ENCODE results near the gene GIPC1.
"Not testable (repeated sequence)": the region's sequence is repeated elsewhere in the genome, so short reads cannot be mapped to it uniquely, and the experiment has no call there.

GIPC1 gene

GRCh38 chr19:14517446-14517839 lies 21.5 kb upstream of the GIPC1 start:
- no peak for FAIRE-seq

GRCh38 chr19:14516746-14517438 lies 21.0 kb upstream of the GIPC1 start:
- no peak for FAIRE-seq

- FAIRE-seq = no peak
Measured at GRCh38 chr19:14516048-14516534, 20.2 kb upstream of the GIPC1 start.

- FAIRE-seq = no peak
Measured at GRCh38 chr19:14515501-14516047, 19.6 kb upstream of the GIPC1 start.

GRCh38 chr19:14514215-14514863 lies 18.4 kb upstream of the GIPC1 start:
- FAIRE-seq = no peak

DNA sequence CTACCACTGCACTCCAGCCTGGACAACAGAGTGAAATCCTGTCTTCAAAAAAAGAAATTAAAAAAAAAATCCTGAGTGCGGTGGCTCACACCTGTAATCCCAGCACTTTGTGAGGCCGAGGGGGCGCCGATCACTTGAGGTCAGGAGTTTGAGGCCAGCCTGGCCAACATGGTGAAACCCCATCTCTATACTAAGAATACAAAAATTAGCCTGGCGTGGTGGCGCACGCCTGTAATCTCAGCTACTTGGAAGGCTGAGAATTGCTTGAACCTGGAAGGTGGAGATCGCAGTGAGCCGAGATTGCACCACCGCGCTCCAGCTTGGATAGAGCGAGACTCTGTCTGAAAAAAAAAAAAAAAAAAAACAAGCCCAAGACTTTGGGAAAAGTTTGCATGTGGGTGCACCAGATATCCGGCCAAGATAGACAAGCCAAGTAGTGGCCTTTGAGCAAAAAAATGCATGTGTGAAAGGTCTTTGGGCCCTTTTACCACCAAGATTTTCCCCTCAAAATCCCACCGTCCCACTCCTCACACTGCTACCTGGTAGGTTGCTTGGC lies 16.6 kb upstream of the GIPC1 start:
- no peak for FAIRE-seq

GRCh38 chr19:14511229-14511593 lies 15.3 kb upstream of the GIPC1 start:
- no peak for FAIRE-seq

DNA sequence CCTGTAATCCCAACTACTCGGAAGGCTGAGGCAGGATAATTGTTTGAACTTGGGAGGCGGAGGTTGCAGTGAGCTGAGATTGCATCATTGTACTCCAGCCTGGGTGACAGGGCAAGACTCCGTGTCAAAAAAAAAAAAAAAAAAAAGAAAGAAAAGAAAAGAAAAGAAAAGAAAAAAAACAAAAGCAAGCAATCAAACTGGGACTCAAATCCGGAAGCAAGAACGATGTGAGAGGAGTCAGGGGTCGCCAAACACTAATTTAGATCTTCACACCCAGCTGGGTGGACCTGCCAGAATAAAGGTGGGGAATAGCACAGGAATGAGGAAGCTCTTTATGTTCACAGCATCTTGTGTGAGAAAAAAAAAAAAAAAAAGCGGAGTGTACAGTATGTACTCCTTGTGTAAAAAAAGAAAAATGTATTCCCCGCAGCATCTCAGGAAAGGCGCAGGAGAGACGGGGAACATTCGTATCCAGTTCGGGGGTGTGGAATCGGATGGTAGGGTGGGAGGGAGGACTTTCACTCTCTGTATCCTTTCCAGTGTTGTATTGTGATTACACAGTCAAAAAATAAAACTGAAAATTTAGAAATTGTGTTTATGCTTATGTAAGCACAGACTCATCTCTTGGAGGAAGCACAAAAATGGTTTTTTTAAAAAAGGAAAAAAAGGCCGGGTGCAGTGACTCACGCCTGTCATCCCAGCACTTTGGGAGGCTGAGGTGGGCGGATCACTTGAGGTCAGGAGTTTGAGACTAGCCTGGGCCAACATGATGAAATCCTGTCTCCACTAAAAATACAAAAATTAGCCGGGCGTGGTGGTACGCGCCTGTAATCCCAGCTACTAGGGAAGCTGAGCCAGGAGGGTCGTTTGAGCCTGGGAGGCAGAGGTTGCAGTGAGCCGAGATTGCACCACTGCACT lies 14.6 kb upstream of the GIPC1 start:
- FAIRE-seq = no peak

GRCh38 chr19:14507704-14508542 lies 12.0 kb upstream of the GIPC1 start:
- no peak for FAIRE-seq

DNA sequence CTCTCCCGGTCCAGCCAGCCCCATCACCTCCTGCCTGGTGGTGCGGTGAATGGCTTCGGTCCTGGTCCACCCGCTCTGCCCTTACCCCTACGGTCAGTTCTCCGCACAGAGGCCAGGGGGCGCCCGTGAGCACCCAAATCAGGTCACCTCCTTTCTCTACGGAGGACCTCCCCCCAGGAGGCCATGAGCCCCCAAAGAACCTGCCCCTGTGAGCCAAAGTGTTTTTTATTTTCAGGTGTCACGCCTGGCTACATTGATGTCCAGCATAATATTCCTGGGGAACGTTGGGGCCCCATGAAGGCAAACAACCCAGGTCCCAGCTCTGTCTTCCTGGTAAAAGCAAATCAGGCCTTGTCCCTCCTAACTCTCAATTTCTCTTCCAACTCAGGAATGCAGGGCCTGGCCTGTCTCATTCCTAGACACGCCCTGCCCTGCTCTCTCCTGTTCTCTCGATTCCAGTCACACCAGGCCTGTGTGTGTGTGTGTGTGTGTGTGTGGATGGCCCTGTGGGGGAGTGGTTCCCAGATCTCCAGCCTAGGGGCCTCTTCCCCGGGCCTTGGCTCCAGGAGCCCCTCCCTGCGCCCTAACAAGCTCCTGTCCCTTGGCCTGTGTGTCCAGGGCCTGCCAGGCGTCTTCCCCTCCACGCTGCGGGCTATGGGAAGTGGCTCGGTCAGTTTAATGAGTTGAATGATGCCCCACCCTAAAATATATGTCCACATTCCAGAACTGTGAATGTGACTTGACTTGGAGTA lies 9.7 kb upstream of the GIPC1 start:
- FAIRE-seq = no peak

GRCh38 chr19:14504575-14504974 lies 8.6 kb upstream of the GIPC1 start:
- not testable (repeated sequence) for FAIRE-seq

DNA sequence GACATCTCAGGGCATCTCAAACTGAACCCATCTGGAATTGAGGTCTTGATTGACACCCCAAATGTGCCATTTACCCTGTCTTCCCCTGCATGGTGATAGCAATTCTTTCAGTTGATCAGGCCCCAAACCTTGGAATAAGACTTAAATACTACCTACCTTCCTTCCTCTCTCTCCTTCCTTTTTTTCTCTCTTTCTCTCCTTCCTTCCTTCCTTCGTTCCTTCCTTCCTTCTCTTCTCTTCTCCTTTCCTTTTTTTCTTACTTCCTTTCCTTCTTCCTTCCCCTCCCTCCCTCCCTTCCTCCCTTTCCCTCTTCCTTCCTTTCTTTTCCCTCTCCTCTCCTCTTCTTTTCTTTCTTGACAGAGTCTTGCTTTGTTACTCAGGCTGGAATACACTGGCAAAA lies 7.4 kb upstream of the GIPC1 start:
- no peak for FAIRE-seq

- FAIRE-seq = no peak
Measured at GRCh38 chr19:14502334-14503092, 6.6 kb upstream of the GIPC1 start.

- no peak for FAIRE-seq
Measured at GRCh38 chr19:14497228-14497921, 1.4 kb upstream of the GIPC1 start.

DNA sequence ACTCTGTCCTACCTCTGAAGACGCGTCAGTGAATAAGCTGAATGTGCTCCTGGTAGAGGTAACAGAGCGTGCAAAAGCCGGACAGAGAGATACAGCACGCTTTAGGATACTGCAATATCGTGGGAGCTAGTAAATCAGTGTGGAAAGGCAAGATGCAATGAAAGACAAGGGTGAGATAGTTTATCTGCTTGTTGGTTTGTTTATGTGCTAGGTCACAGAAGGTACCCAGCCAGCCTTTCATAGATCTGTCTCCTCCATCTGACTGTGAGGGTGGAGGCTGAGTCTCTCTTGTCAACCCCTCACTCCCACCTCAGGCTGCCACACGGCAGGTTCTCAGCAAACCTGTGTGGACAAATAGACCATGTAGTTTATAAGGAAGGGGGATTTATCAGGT lies 904 bp upstream of the GIPC1 start:
- FAIRE-seq = no peak

DNA sequence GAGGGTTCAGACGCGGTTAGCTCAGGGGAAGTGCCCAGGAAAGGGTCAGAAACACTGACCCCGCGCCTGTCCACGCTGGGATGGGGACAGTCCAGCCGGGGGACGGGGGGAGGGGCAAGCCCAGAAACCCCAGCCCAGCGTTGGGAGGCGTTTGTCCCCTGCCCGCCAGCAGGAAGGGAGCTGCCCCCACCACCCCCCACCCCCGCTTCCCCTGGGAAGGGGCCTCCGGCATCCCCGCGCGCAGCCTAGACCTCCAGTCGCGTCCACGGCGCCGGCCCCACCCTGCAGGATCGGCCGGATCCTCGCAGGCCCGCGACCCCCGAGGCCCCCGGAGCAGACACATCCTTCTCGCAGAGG lies 277 bp downstream of the GIPC1 start:
- no peak for FAIRE-seq

GRCh38 chr19:14494910-14495671 lies 836 bp downstream of the GIPC1 start:
- FAIRE-seq = no peak

DNA sequence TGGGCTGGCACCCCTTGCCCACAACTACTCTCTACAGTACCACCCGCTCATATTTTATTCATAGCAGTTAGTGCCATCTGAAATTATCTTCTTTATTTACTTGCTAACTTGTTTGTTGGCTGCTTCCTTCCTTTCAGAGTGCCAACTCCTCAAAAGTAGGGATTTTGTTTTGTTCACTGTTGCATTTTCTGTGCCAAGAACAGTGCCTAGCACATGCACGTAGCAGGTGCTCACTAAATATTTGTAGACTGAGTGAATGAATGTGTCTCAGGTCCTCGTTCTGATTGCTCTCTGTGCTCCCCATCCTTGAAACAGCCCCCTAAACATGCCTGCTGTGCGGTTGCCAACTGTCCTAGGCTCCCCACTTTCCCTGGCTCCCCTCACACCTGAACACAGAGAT lies 1.5 kb downstream of the GIPC1 start:
- FAIRE-seq = no peak

DNA sequence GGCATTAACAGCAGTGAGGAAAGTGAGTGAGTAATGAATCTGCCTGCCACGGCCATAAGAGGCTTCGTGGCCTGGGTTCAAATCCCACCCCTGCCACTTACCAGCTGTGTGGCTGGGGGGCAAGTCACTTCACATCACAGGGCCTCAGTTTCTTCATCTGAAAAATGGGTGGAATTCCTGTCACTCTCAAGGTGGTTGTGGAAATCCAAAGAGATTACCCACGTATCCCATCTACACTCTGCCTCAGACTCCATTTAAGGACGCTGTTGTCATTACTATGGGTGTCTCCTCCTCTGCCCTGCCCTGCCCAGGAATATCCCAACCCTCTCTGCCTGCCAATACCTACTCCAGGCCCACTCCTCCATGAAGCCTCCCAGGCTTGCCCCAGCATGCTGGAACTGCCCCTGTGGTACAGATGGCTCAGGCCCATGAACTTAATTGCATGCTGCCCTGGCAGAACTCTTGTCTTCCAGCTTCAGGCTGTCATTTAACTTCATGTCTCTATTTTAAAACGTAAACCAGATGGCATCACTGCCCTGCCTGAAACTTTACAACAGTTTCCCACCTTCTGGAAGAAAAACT lies 3.1 kb downstream of the GIPC1 start:
- no peak for FAIRE-seq

All from TTC549 (cell line).